GM21360 (cell line): ENCODE results near the gene CLCN2.
A peak's percentile ranks its signal among the peaks of the same experiment; 100 is the strongest.

Experiments
- ATAC-seq: cut with Tn5 transposase; IDR thresholded peaks from one replicate; pipeline ENCODE4 v1.9.1; 2021; ENCODE audit warnings: mild to moderate bottlenecking, moderate library complexity; ENCODE audit not compliant: unreplicated experiment

CLCN2 gene

DNA sequence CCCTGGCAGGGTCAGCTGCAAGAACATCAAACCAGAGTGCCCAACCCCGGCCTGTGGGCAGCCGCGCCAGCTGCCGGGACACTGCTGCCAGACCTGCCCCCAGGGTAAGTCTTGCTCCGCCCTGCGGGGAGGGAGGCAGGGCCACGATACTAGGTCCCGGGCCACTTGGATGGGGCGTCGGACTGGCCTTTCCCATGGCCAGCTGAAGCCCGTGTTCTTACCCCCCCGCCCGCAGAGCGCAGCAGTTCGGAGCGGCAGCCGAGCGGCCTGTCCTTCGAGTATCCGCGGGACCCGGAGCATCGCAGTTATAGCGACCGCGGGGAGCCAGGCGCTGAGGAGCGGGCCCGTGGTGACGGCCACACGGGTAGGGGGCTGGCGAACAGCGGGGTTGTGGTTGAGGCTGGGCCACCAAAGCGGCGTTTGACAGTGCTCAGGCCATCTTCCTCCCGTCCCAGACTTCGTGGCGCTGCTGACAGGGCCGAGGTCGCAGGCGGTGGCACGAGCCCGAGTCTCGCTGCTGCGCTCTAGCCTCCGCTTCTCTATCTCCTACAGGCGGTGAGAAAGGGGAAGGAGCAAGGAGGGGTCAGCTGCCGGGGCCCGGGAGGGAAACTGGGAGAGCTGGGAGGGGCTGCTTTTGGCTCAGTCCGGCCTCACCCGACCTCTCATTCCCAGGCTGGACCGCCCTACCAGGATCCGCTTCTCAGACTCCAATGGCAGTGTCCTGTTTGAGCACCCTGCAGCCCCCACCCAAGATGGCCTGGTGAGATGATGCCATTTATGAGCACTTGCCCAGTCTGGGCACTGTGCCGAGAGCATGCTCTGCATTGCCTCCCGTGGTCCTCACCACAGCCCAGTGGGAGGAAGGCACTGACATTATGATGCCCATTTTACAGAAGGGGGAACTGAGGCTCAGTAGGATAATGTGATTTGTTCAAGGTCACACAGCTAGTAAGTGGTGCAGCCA is 20.1 kb upstream of the CLCN2 start:
- ATAC-seq, result no peak

DNA sequence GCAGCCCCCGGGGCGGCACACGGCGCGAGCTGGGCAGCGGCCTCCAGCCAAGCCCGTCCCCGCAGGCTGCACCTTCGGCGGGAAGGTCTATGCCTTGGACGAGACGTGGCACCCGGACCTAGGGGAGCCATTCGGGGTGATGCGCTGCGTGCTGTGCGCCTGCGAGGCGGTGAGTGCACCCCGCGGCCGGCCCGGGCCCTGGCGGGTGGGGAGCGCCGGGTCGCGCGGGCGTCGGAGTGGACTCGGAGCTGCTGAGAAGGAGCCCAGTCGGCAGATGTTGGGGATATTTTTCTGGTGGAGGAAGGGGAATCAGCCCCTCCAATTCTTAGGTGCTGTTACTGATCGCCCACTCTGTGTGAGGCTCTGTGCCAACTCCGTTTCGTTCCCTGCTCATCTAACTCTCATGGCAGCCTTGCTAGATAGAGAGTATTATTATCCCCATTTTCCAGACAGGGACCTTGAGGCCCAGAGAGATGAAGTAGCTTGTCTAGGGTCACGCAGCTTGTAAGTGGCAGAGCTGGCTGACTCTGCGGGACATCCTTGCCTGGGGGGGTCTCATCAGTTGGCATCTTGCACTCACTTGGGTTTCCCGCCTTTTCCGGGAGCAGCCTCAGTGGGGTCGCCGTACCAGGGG is 19.3 kb upstream of the CLCN2 start:
- ATAC-seq, result no peak

DNA sequence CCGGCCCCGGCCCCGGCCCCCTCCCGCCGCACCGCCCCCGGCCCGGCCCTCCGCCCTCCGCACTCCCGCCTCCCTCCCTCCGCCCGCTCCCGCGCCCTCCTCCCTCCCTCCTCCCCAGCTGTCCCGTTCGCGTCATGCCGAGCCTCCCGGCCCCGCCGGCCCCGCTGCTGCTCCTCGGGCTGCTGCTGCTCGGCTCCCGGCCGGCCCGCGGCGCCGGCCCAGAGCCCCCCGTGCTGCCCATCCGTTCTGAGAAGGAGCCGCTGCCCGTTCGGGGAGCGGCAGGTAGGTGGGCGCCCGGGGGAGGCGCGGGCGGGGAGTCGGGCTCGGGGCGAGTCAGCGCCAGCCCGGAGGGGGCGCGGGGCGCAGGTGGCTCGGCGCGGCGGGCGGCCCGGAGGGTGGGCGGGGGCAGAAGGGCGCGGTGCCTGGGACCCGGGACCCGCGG is 18.8 kb upstream of the CLCN2 start:
- no peak for ATAC-seq

DNA sequence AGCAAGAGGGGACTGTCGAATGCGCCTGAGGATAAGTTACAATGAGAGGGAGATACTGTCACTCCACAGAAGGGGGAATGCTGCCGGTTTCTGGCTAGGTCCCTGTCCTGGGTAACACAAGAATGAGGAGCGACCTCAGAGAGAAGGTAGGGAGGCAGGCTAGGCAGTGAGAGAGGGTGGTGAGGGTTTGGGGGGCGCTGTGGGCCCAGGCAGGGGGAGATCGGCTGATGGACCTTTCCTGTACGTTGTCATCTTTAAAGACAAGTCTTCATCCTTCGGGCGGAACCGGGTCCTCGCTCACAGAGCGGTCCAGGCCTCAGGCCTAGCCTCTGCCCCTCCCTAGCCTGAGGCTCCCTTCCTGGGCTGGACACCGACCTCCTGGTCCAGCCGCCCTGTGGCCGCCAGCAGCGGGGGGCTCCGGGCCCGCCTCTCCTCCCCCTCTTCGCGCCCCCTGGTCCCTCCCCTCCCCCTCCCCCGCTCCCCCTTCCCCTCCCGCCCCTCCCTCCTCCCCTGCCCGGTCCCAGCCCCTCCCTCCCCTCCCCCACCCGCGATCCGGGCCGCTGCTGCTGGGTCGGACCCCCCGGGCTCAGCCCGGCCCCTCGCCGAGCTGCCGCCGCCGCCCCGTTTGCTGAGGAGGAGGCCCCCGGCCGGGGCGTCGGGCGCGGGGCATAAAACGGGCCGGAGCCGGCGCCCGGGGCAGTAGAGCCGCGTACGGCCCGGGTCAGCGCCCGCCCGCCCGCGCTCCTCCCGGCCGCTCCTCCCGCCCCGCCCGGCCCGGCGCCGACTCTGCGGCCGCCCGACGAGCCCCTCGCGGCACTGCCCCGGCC is 18.2 kb upstream of the CLCN2 start, which contains the start of gene CHRD:
TSS of gene CHRD (plus strand) at position 697 of the 827 bp plus-strand sequence. CDS start 265 bp downstream, outside the sequence.
- ATAC-seq, result no peak

DNA sequence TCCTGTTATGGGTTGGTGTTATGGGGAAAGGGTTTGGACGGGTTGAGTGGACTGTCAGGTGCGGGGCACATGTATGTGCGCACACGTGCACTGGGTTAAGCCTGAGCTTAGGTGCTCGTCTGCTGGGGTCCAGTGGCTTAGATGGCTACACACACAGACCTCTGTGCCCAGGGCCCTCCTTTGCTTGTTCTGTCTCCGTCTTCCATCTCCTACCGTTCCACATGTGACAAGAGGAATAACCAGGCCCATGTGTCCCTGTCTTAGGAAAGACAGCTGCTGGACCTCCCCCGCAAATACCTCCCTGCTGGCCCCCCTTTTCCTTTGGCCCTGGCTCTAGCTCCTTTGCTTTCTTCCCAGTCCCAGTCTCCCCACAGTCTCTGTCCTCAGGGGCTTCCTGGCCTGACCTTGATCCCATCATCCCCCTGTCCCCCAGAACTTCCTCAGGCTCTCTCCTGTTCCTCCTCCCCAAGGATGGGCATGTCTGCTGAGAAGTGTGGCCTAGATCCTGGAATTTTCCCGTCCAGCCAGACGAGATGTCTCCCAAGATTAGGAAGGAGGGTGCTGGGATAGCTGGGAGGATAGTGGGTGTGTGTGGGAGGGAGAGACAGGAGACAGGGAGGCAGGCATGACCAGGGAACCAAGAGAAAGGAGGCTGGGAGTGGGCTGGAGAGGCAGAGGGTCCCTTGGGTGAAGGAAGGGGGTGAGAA is 17.4 kb upstream of the CLCN2 start:
- ATAC-seq, result no peak

DNA sequence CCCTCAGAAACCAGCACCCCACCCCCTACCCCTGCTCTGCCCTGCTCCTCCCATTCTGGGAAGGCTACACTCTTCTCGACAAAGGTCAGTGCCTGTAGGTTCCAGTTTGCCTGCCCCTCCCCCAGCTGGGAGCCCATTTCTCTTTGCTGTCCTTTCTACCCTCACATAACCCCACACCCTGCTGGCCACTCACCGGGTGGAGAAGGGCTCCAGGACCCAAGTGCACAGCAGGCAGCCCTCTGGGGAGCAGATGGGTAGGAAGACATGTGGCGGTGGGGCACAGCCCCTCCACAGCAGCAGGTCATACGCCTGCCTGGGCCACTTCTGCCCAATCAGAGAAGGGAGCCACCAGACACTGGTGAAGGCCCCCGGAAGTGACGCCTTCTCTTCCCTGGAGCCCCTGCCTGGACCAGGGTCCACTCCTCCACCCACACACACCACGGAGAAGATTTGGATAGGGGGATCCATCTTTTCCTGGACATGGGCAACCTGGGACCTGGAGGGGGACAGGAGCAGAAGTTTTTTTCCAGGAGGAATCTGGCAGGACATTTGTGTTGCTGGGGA is 16.6 kb upstream of the CLCN2 start, which contains the start of gene THPO:
TSS of gene THPO (minus strand) at position 326 of the 564 bp plus-strand sequence. CDS start 1,948 bp downstream, outside the sequence.
- ATAC-seq, result no peak

DNA sequence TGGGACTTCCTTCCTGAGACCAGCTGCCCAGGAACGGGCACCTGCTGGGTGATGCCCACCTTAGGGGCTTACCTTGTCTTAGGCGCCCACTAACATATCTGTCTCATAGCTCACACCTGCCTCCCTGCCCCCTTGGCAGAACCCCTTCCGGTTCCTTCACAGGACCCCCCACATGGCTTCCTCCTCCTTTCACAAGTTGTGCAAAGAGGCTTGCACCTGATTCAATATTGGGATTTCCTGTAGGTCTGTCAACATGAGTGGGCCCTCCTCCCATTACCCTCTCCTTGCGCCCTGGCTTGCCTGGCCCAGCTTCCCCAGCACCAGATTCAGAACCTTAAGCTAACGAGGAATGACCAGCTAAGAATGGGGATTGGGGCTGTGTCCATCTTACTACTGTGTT is 16.0 kb upstream of the CLCN2 start:
- no peak for ATAC-seq

DNA sequence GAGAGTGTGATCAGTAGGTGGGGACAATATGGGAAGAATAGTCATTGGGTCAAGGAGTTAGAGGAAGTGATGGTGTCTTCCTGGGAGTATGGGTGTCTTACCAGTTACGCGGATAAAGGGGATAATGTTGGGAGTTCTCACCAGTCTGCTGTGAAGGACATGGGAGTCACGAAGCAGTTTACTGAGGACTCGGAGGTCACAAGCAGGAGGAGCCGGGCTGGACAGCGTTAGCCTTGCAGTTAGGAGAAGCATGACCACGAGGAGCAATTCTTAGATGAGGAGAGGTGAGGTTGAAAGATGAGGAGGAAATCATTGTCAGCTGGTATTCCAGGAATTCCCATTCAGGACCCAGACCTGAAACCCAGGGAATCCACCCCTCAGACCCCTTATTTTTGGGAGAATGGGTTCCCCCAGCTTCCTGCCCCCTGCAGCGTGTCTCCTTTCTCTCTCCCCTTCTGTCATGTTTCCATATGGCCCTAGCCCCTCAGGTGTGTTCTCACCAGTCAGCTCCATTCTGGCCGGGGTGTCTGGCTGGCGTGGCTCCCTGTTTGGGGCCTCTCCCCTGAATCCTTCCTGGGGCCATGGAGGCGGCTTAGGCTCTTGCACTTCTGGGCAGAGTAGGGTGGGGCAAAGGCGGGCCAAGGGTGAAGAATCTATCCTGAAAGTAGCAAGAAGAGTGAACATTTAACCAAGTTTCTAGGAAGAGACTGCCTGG is 14.5 kb upstream of the CLCN2 start:
- ATAC-seq, result no peak

DNA sequence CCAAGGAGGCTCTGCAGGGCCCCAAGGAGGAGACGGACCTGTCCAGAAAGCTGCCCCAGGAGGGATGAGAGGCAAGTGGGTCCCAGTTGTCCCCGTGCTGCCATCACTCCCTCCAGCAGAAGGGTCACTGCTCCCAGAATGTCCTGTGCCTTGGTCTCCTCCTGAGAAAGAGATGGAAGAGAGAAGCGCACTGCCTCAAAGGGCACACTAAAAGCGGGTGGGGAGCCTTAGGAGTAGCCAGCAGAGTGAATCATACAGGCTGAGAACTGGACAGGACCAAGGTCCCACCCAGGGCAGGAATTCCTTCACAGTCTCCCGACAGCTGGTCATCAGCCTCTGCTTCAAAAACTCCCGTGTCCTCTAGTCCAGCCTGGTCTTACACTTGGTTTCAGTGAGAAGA is 12.0 kb upstream of the CLCN2 start:
- no peak for ATAC-seq

DNA sequence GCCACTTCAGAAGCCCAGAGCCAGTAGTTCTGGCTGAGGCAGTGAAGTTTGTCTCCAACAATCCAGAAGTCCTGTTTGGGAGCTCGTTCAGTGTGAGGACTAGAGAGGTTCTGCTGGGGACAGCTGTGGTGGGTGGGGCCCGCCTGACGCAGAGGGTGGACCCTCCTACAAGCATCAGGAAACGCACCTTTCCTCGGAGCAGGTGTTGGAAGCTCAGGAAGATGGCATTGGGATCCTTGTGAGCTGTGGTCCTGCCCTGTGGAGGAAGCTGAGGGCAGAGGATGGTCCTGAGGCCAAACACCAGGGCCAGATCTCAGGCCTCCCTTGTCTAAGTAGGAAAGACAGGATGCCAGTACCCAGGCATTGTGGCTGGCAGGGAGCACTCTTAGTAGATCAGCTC is 11.5 kb upstream of the CLCN2 start:
- no peak for ATAC-seq

DNA sequence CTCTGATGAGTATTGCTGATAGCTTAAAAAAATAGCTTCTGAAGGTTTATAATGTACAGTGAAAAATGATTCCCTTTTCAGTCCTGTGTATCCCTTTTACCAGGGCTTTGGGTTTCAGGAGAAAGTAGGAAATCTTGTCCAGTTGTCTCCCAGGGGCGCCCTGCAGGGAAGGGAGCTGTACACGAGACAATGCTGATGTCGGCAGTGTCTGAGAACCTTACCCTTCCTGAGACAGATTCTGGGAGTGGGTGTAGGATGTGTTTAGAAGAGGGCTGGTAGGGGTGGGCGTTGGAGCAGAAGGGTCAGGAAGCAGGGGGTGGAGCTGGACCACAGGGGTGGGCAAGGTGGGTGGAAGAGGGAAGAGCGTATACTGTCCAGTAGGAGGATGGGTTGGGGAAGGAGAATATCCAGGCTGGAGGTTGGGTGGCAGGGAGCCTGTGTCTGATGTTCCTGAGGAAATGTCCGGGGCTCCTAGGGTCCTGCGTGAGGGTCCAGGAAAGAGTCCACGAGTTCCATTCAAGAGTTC is 11.0 kb upstream of the CLCN2 start:
- no peak for ATAC-seq

DNA sequence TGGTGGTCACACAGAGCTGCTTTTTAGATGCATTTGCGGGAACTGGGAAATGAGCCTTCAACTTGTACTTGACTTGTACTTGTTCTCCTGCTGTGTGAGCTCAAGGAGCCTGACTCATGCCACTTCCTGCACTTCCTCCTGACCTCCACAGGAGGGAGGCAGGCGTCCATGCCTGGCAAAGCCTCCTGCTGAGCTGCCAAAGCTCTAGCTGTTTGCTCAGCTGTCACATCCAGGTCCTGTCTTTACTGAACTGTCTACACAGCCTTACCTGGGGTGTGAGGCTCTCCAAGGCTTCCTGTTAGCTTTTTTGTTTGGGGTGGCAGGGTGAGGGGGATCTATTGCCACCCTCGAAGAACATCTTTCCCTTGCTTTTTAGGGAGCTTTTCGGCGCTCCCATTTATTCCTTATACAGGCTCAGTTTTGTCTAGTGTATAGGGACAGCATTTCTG is 10.2 kb upstream of the CLCN2 start:
- ATAC-seq, result peak; percentile 57

DNA sequence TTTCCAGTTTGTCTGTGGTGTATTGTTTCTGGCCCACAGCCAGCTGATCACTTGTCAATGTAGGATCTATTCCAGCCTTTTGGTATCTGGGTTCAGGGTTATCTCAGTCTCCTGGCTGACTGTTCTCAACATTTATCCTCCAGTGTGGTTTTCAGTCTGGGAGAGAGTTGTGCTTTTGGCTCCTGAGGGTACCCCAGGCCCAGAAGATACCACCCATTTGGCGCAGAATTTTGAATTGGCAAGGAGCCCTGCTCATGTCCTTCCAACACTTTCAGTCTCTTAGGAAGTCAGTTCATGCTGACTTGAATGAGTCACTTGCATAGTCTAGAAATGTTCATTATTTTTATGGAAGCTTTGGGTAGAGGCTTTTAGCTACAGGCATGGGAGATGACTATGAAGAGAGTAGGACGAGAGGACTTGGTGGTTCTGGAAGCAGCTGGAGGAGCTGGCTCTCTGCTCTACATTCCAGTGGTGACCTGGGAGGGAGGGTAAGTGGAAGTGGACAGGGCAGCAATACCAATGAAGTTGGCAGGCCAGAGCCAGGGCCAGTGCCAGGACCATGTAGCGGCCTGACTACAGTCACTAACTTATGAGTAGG is 7.3 kb upstream of the CLCN2 start:
- no peak for ATAC-seq

DNA sequence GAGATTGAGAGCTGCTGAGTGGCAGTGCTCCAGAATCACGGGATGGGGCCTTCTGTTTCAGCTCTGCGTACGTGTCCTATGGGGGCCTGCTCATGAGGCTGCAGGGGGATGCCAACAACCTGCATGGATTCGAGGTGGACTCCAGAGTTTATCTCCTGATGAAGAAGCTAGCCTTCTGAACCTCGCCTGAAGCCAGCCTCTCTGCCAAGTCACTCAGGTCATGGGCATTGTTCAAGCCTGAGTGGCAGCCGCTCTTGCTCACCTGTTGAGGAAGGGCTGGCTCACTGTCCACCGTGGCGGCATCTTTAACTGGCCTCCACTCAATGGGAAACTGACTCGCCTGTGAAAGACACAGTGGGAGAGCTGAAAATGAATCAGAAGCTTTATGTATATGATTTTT is 6.7 kb upstream of the CLCN2 start:
- ATAC-seq, result no peak

DNA sequence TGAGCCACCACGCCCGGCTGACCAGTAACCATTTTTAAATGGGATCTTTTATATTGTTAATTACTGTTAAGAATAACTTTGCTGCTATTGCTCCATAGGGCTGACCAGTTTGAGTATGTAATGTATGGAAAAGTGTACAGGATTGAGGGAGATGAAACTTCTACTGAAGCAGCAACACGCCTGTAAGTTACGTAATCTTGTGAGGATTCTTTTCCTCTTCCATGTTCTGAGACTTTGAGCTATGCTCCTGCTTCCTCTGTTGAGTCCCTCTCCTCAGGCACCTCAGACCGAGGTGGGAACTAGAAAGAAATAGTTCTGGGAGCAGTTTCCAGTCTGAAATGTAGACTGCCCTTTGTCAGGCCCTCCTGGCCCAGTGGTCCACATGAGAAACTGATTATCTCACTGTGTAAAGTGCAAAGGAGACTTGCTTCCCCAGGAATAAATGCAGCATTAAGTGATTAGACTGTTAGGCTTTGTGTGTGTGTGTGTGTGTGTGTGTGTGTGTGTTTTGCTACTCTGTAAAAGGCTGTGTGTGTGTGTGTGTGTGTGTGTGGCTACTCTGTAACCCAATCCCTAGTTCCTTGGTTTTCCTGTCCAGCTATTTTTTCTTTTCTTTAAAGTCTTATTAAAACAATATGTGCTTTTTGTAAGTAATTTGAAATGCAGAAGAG is 5.3 kb upstream of the CLCN2 start:
- no peak for ATAC-seq

DNA sequence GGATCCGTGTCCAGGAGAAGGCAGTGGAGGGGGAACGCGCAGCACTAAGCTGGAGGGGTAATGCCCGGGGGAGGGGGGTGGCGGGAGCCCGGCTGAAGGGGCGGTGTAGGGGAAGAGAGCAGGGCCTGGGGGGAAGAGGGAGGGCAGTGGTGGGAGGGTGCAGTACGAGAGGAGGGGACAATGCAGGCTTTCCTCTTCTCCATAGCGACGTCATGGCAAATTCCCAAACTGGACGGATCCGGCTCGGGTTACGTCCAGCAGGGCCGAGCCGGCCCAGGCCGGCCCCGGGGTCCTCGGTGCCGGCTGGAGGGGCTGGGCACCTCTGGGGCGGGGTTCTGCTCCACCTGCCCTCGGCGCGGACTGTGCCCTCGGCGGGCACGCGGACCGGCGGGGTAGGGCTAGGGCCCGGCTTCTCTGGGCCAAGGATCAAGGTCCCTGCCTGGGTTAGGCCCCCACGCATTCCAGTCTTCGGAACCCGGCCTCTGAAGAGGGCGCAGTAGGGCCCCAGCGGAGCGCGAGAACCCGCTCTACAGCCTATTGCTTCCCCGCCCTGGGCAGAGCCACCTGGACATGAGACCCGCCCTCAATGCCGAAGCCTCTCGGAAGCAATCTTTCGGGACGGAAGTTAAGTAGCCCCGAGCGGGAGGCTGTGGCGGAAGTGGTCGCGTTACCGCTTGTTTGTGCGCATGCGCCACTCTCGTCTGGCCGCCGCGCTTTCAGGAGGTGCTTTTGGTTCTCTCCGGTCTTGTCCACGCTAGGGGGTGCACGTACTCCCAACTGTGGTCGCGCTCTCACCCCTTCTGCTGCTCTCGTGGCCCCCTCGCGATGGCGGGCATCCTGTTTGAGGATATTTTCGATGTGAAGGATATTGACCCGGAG is 1.5 kb upstream of the CLCN2 start:
- peak; percentile 87 for ATAC-seq
